Osteocyte (in vitro differentiated cells): ENCODE measurements around the gene NPS. TPM values are rescaled to one million over a fixed set of nuclear protein-coding genes. Genes with fewer than 3 reads are reported as not detected.

Experiments
- DNase-seq: peaks from one replicate; pipeline ENCODE4 v3.0.0; 2021; ENCODE audit warnings: mixed read lengths; ENCODE audit not compliant: unreplicated experiment; ENCODE audit errors: extremely low spot score
- H3K27ac Mint-ChIP-seq: one replicate; pipeline ENCODE4 v1.8.0; 2021; ENCODE audit warnings: mild to moderate bottlenecking, mixed read lengths; ENCODE audit not compliant: unreplicated experiment
- H3K27me3 Mint-ChIP-seq: one replicate; pipeline ENCODE4 v1.8.0; 2021; ENCODE audit warnings: mixed read lengths; ENCODE audit not compliant: unreplicated experiment
- H3K36me3 Mint-ChIP-seq: one replicate; pipeline ENCODE4 v1.8.0; 2021; ENCODE audit warnings: mixed read lengths; ENCODE audit not compliant: unreplicated experiment
- H3K4me1 Mint-ChIP-seq: one replicate; pipeline ENCODE4 v1.8.0; 2021; ENCODE audit warnings: mixed read lengths; ENCODE audit not compliant: unreplicated experiment
- H3K4me3 Mint-ChIP-seq: one replicate; pipeline ENCODE4 v1.8.0; 2021; ENCODE audit warnings: mild to moderate bottlenecking, moderate library complexity, mixed read lengths; ENCODE audit not compliant: unreplicated experiment
- H3K9me3 Mint-ChIP-seq: one replicate; pipeline ENCODE4 v1.8.0; 2021; ENCODE audit warnings: mixed read lengths; ENCODE audit not compliant: unreplicated experiment
- CTCF ChIP-seq: fragments of 200-600 bp; sonication (generic); IDR thresholded peaks from 2 replicates; pipeline ENCODE4 v1.5.0; 2021; ENCODE audit warnings: antibody characterized with exemption, mild to moderate bottlenecking, moderate library complexity
- total RNA-seq: library from RNA; stranded (reverse); gene quantifications from 2 replicates; pipeline ENCODE4 v1.2.1, GENCODE V29; 2021

Gene NPS
- total RNA-seq, 1 donor from 2014 or later = not detected

- no peak for DNase-seq
- no peaks in the 10 kb centered on the region for H3K36me3 Mint-ChIP-seq
- H3K27me3 Mint-ChIP-seq = peaks cover 4% of the 10 kb centered on the region
- TF ChIP-seq CTCF = no peak
- H3K27ac Mint-ChIP-seq = no peak overlapping the region
- no peak overlapping the region for H3K4me3 Mint-ChIP-seq
- H3K4me1 Mint-ChIP-seq = no peaks in the 10 kb centered on the region
- H3K9me3 Mint-ChIP-seq = no peaks in the 10 kb centered on the region
Observed at GRCh38 chr10:127535802-127536515, 13.2 kb upstream of the NPS start.

- Mint-ChIP-seq H3K36me3 (no peaks in the 10 kb centered on the region), H3K27me3 (peaks cover 5% of the 10 kb centered on the region), H3K4me3 (no peak overlapping the region), H3K4me1 (no peaks in the 10 kb centered on the region), H3K9me3 (no peaks in the 10 kb centered on the region), H3K27ac (no peak overlapping the region)
- TF ChIP-seq CTCF = no peak
- no peak for DNase-seq
Observed at GRCh38 chr10:127536972-127537760, 11.9 kb upstream of the NPS start.

GRCh38 chr10:127537924-127538323, 11.2 kb upstream of the NPS start:
- TF ChIP-seq CTCF = no peak
- Mint-ChIP-seq H3K27ac (no peak overlapping the region), H3K4me1 (no peaks in the 10 kb centered on the region), H3K27me3 (peaks cover 5% of the 10 kb centered on the region), H3K9me3 (no peaks in the 10 kb centered on the region), H3K36me3 (no peaks in the 10 kb centered on the region), H3K4me3 (no peak overlapping the region)
- no peak for DNase-seq

- Mint-ChIP-seq H3K4me3 (no peak overlapping the region), H3K27ac (no peak overlapping the region), H3K9me3 (peaks cover 30% of the 10 kb centered on the region), H3K4me1 (peaks cover 3% of the 10 kb centered on the region), H3K36me3 (no peaks in the 10 kb centered on the region), H3K27me3 (no peaks in the 10 kb centered on the region)
- TF ChIP-seq CTCF = no peak
- DNase-seq = no peak
Observed at GRCh38 chr10:127548022-127548421, 1.1 kb upstream of the NPS start.

GRCh38 chr10:127550861-127551260, 1.8 kb downstream of the NPS start:
- H3K4me1 Mint-ChIP-seq = peaks cover 3% of the 10 kb centered on the region
- H3K27ac Mint-ChIP-seq = no peak overlapping the region
- DNase-seq = no peak
- no peaks in the 10 kb centered on the region for H3K36me3 Mint-ChIP-seq
- H3K27me3 Mint-ChIP-seq = no peaks in the 10 kb centered on the region
- H3K9me3 Mint-ChIP-seq = peaks cover 12% of the 10 kb centered on the region
- H3K4me3 Mint-ChIP-seq = no peak overlapping the region
- no peak for TF ChIP-seq CTCF
